ENCODE measurements around the gene C1QTNF9B. TPM values are rescaled to one million over a fixed set of nuclear protein-coding genes. Genes with fewer than 3 reads are reported as not detected.
"Not testable (repeated sequence)": the region's sequence is repeated elsewhere in the genome, so short reads cannot be mapped to it uniquely, and the experiment has no call there.

Gene C1QTNF9B
- 2.1 TPM for total RNA-seq
- long read RNA-seq, partial matches to known transcripts, result 0 of 1 reads
- long read RNA-seq, other reads (novel, unspliced or antisense), result 1 of 1 reads

DNA sequence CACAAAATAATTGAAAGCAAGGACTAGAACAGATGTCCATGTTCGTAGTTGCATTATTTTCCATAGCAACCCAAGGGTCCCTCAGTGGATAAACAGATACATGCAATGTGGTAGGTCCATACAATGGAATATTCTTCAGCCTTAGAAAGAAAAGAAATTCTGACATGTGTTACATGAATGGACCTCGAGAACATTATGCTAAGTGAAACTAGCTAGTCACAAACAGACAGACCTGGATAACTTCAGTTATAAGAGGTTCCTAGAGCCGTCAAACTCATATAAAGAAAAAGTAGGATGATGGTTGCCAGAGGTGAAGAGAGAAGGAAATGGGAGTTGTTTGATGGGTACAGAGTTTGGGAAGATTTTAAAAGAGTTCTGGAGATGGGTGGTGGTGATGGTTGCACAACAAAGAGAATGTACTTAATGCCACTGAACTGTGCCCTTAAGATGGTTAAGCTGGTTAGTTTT is at the start of gene C1QTNF9B:
C1QTNF9B (minus strand) TSS at position 51 of the 468 bp plus-strand sequence.
- Histone ChIP-seq H3K4me1 (peaks cover 13% of the 10 kb centered on the region), H3K27me3 (ENCODE audit: low read depth) (peaks cover 15% of the 10 kb centered on the region)
- DNase-seq; intact Hi-C loops (cut with micrococcal nuclease); H3K36me3 ChIP-seq; H3K4me3 ChIP-seq; H3K9me3 ChIP-seq (replicated peaks); H3K27ac ChIP-seq (replicated peaks): not testable (repeated sequence)

DNA sequence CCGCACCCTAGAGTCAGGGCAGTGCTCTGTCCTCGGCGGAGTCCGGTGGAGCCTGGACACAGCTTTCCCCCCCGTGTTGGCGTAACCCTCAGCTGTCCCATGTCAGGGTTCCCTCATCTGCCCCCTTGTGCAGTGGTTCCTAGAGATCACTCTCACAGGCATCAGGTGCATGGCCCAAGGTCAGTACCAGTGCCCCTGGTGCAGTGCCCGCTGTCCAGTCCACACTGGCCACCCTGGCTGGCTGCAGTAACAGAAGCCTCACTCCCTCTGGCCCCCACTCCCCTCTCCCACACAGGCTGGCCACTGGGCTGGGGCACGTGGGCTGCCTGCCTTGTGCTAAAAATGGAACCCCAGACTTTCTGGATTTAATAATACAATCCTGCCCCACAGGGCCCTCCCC is 49.6 kb upstream of the C1QTNF9B start:
- no peaks in the 10 kb centered on the region for H3K36me3 ChIP-seq
- H3K4me1 ChIP-seq, result no peaks in the 10 kb centered on the region
- H3K27me3 ChIP-seq (ENCODE audit: low read depth), result peaks cover 27% of the 10 kb centered on the region
- TF ChIP-seq CTCF (IDR thresholded peaks at IDR 0.05; ENCODE audit: borderline replicate concordance), result no peak
- DNase-seq, result no peak
- no peak overlapping the region for H3K27ac ChIP-seq (replicated peaks)
- intact Hi-C loops (cut with micrococcal nuclease), result no loop called here
- H3K9me3 ChIP-seq (replicated peaks), result no peaks in the 10 kb centered on the region
- H3K4me3 ChIP-seq, result no peak overlapping the region

DNA sequence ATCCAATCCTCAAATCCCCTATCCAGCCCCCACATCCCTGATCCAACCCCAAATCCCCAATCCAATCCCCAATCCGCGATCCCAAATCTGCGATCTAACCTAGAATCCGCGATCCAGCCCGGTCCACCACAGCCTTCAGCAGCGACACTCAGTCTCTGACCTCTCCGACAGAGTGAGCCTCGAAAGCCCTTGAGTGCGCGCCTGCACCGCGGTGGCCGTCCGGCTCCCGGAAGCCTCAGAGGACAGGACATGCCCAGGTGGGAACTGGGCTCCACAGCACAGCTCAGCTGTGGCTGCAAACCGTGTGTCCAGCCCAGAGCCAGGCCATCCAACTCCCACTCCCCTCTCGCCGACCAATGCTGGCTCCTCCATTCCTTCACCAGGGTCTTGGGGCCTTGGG is 48.8 kb upstream of the C1QTNF9B start:
- H3K27me3 ChIP-seq (ENCODE audit: low read depth), result peaks cover 27% of the 10 kb centered on the region
- intact Hi-C loops (cut with micrococcal nuclease), result no loop called here
- DNase-seq, result no peak
- no peaks in the 10 kb centered on the region for H3K36me3 ChIP-seq
- no peak for TF ChIP-seq CTCF (IDR thresholded peaks at IDR 0.05; ENCODE audit: borderline replicate concordance)
- H3K9me3 ChIP-seq (replicated peaks), result no peaks in the 10 kb centered on the region
- no peak overlapping the region for H3K27ac ChIP-seq (replicated peaks)
- H3K4me1 ChIP-seq, result no peaks in the 10 kb centered on the region
- H3K4me3 ChIP-seq, result peak overlapping the region; percentile 47

- H3K4me3 ChIP-seq, result peak overlapping the region; percentile 47
- intact Hi-C loops (cut with micrococcal nuclease), result no loop called here
- H3K27me3 ChIP-seq (ENCODE audit: low read depth), result peaks cover 27% of the 10 kb centered on the region
- no peak for DNase-seq
- no peaks in the 10 kb centered on the region for H3K36me3 ChIP-seq
- no peaks in the 10 kb centered on the region for H3K9me3 ChIP-seq (replicated peaks)
- H3K27ac ChIP-seq (replicated peaks), result no peak overlapping the region
- TF ChIP-seq CTCF (IDR thresholded peaks at IDR 0.05; ENCODE audit: borderline replicate concordance), result no peak
- H3K4me1 ChIP-seq, result no peaks in the 10 kb centered on the region
Measured at GRCh38 chr13:23945612-23946011, 48.3 kb upstream of the C1QTNF9B start.

DNA sequence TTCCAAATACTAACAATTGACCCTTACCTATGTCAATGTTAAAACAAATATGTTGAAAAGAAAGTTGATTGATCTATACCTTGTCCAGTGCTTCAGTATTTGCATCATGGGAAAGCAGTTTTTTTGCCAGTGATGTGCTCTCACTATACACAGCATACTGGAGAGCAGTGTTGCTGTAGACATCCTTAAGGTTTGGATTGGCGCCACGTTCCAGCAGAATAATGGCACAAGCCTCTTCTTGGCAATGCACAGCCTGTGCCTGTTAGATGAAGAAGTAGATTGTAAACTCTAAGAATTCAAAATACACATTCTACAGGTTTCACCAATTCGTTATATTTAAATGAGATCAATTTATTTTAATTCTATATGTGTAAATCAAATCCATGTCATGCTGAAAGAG is 43.9 kb upstream of the C1QTNF9B start:
- H3K9me3 ChIP-seq (replicated peaks), result peaks cover 12% of the 10 kb centered on the region
- no peaks in the 10 kb centered on the region for H3K4me1 ChIP-seq
- TF ChIP-seq CTCF (IDR thresholded peaks at IDR 0.05; ENCODE audit: borderline replicate concordance), result no peak
- H3K27ac ChIP-seq (replicated peaks), result no peak overlapping the region
- peaks cover 13% of the 10 kb centered on the region for H3K27me3 ChIP-seq (ENCODE audit: low read depth)
- no peak overlapping the region for H3K4me3 ChIP-seq
- DNase-seq, result no peak
- no peaks in the 10 kb centered on the region for H3K36me3 ChIP-seq
- intact Hi-C loops (cut with micrococcal nuclease), result no loop called here

DNA sequence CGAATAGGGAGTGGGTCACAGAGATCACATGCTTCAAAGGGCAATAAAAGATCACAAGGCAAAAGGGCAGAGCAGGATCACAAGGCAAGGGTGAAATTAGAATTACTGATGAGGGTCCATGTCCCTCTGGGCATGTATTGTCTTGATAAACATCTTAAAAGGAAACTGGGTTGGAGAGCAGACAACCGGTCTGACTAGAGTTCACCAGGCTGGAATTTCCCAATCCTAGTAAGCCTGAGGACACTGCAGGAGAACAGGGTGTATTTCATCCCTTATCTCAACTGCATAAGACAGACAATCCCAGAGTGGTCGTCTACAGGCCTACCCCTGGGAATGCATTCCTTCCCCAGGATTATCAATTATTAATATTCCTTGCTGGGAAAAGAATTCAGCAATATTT is 42.4 kb upstream of the C1QTNF9B start:
- H3K27ac ChIP-seq (replicated peaks); intact Hi-C loops (cut with micrococcal nuclease); DNase-seq; H3K36me3 ChIP-seq; H3K4me3 ChIP-seq; H3K4me1 ChIP-seq: not testable (repeated sequence)
- Histone ChIP-seq H3K27me3 (ENCODE audit: low read depth) (peaks cover 18% of the 10 kb centered on the region), H3K9me3 (replicated peaks) (peaks cover 12% of the 10 kb centered on the region)
